SK-N-SH (cell line): Measurements from ENCODE around the gene APBB1IP.
"Not testable (repeated sequence)": the region's sequence is repeated elsewhere in the genome, so short reads cannot be mapped to it uniquely, and the experiment has no call there.

Experiments used
- CTCF ChIP-seq: fragments of 200-600 bp; sonication (generic); IDR thresholded peaks from 2 replicates; pipeline ENCODE4 v1.6.1; 2017; ENCODE audit warnings: antibody characterized with exemption, mild to moderate bottlenecking, moderate library complexity
- NRF1 ChIP-seq: IDR thresholded peaks from 2 replicates; pipeline ENCODE4 v1.6.1; 2012; ENCODE audit warnings: low read depth, mild to moderate bottlenecking, low read length
- REST ChIP-seq: IDR thresholded peaks from 2 replicates; pipeline ENCODE4 v1.6.1; 2012; ENCODE audit warnings: mild to moderate bottlenecking, low read depth, low read length, moderate library complexity
- ZBTB33 ChIP-seq: IDR thresholded peaks from 2 replicates; pipeline ENCODE4 v1.4.0; 2012; ENCODE audit warnings: low read depth, borderline replicate concordance

GRCh38 chr10:26474845-26475244 is 36.7 kb downstream of the APBB1IP start:
- not testable (repeated sequence) for TF ChIP-seq REST, CTCF, ZBTB33, NRF1
